ENCODE measurements around the gene MYO7B.

MYO7B gene

GRCh38 chr2:127680706-127681287 is 145.3 kb downstream of the MYO7B start:
- Histone ChIP-seq H3K4me3 (ENCODE audit: low read depth in 1 of 2, low read length in 2 of 2) (peak overlapping the region in 1 of 2 donors; percentile 48), H3K9me3 (ENCODE audit: control insufficient read depth in 1 of 2, low read length in 2 of 2) (no peaks in the 10 kb centered on the region), H3K4me1 (ENCODE audit: control insufficient read depth in 1 of 2, insufficient read depth in 2 of 2, low read length in 2 of 2) (peaks cover 0 to 37% of the 10 kb centered on the region in 2 donors), H3K27ac (ENCODE audit: low read length) (no peak overlapping the region), H3K27me3 (ENCODE audit: low read depth, low read length) (peaks cover 3% of the 10 kb centered on the region), H3K36me3 (ENCODE audit: control insufficient read depth in 1 of 2, insufficient read depth in 2 of 2, low read length in 2 of 2) (no peaks in the 10 kb centered on the region)

- Histone ChIP-seq H3K4me3 (ENCODE audit: low read depth in 1 of 2, low read length in 2 of 2) (peak overlapping the region in 1 of 2 donors; percentile 48), H3K27ac (ENCODE audit: low read length) (no peak overlapping the region), H3K4me1 (ENCODE audit: control insufficient read depth in 1 of 2, insufficient read depth in 2 of 2, low read length in 2 of 2) (peaks cover 0 to 32% of the 10 kb centered on the region in 2 donors), H3K9me3 (ENCODE audit: control insufficient read depth in 1 of 2, low read length in 2 of 2) (no peaks in the 10 kb centered on the region), H3K27me3 (ENCODE audit: low read depth, low read length) (no peaks in the 10 kb centered on the region), H3K36me3 (ENCODE audit: control insufficient read depth in 1 of 2, insufficient read depth in 2 of 2, low read length in 2 of 2) (no peaks in the 10 kb centered on the region)
Observed at GRCh38 chr2:127681288-127681804, 145.9 kb downstream of the MYO7B start.

GRCh38 chr2:127681976-127682857 is 146.7 kb downstream of the MYO7B start:
- H3K4me3 ChIP-seq (ENCODE audit: low read depth in 1 of 2, low read length in 2 of 2), result no peak overlapping the region
- no peak overlapping the region for H3K27ac ChIP-seq (ENCODE audit: low read length)
- H3K27me3 ChIP-seq (ENCODE audit: low read depth, low read length), result no peaks in the 10 kb centered on the region
- H3K36me3 ChIP-seq (ENCODE audit: control insufficient read depth in 1 of 2, insufficient read depth in 2 of 2, low read length in 2 of 2), result no peaks in the 10 kb centered on the region
- H3K4me1 ChIP-seq (ENCODE audit: control insufficient read depth in 1 of 2, insufficient read depth in 2 of 2, low read length in 2 of 2), result peaks cover 0 to 23% of the 10 kb centered on the region in 2 donors
- H3K9me3 ChIP-seq (ENCODE audit: control insufficient read depth in 1 of 2, low read length in 2 of 2), result no peaks in the 10 kb centered on the region

- Histone ChIP-seq H3K27ac (ENCODE audit: low read length) (no peak overlapping the region), H3K27me3 (ENCODE audit: low read depth, low read length) (no peaks in the 10 kb centered on the region), H3K36me3 (ENCODE audit: control insufficient read depth in 1 of 2, insufficient read depth in 2 of 2, low read length in 2 of 2) (no peaks in the 10 kb centered on the region), H3K4me3 (ENCODE audit: low read depth in 1 of 2, low read length in 2 of 2) (no peak overlapping the region), H3K9me3 (ENCODE audit: control insufficient read depth in 1 of 2, low read length in 2 of 2) (no peaks in the 10 kb centered on the region), H3K4me1 (ENCODE audit: control insufficient read depth in 1 of 2, insufficient read depth in 2 of 2, low read length in 2 of 2) (peaks cover 0 to 22% of the 10 kb centered on the region in 2 donors)
Observed at GRCh38 chr2:127683056-127683455, 147.6 kb downstream of the MYO7B start.

GRCh38 chr2:127683757-127684156 is 148.3 kb downstream of the MYO7B start:
- Histone ChIP-seq H3K27ac (ENCODE audit: low read length) (no peak overlapping the region), H3K36me3 (ENCODE audit: control insufficient read depth in 1 of 2, insufficient read depth in 2 of 2, low read length in 2 of 2) (no peaks in the 10 kb centered on the region), H3K4me3 (ENCODE audit: low read depth in 1 of 2, low read length in 2 of 2) (no peak overlapping the region), H3K9me3 (ENCODE audit: control insufficient read depth in 1 of 2, low read length in 2 of 2) (no peaks in the 10 kb centered on the region), H3K4me1 (ENCODE audit: control insufficient read depth in 1 of 2, insufficient read depth in 2 of 2, low read length in 2 of 2) (peaks cover 0 to 22% of the 10 kb centered on the region in 2 donors), H3K27me3 (ENCODE audit: low read depth, low read length) (no peaks in the 10 kb centered on the region)

GRCh38 chr2:127685410-127686080 is 150.1 kb downstream of the MYO7B start:
- Histone ChIP-seq H3K4me3 (ENCODE audit: low read depth in 1 of 2, low read length in 2 of 2) (no peak overlapping the region), H3K27ac (ENCODE audit: low read length) (no peak overlapping the region), H3K4me1 (ENCODE audit: control insufficient read depth in 1 of 2, insufficient read depth in 2 of 2, low read length in 2 of 2) (peaks cover 0 to 22% of the 10 kb centered on the region in 2 donors), H3K36me3 (ENCODE audit: control insufficient read depth in 1 of 2, insufficient read depth in 2 of 2, low read length in 2 of 2) (no peaks in the 10 kb centered on the region), H3K27me3 (ENCODE audit: low read depth, low read length) (no peaks in the 10 kb centered on the region), H3K9me3 (ENCODE audit: control insufficient read depth in 1 of 2, low read length in 2 of 2) (no peaks in the 10 kb centered on the region)

All from muscle layer of duodenum (tissue), 2 donors.